ENCODE measurements around the gene ZBTB38. TPM values are rescaled to one million over a fixed set of nuclear protein-coding genes. Genes with fewer than 3 reads are reported as not detected.
A peak's percentile ranks its signal among the peaks of the same experiment; 100 is the strongest.

ZBTB38 gene
- total and polyA plus RNA-seq, 2 donors (not counting 3 experiments of a cell fraction or from before 2014, with no cell fraction given): 31.1 to 85.2 TPM

DNA sequence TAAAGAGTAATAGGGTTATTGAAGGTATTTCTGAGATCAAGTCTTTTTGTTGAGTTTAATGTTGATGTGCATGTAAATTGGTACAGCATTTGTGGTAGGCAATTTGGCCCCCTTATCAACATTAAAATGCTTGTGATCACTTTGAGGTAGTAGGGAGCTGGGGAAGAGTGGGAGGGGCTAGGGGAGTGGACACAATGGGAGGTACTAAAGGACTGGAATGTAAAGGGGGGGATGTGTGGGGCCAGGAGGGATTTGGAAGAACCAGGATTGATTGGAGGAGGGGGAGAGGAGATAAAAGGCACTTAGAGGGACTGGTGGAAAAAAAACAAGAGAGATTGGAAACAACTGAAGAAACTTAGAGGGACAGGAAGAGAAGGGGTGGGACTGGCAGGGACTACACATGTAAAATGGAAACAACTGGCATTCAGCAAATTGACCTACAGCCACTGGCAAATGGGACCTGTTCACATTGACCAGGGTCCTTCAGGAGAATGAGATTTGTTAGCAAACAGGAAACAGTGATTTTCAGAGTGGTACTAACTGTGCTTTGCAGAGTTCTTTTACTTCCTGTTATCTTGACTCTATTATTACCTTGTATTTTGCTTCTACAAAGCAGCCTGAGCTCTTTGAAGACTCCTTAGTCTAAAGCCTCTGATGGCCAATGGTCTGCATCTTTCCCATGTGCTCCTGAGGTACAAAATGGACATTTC is 47.8 kb upstream of the ZBTB38 start:
- H3K9ac ChIP-seq (replicated peaks; ENCODE audit: extremely low read depth, insufficient read depth, low read length): no peak overlapping the region
- no peaks in the 10 kb centered on the region for H3K79me2 ChIP-seq (ENCODE audit: control insufficient read depth, insufficient read depth, low read length)
- H3K9me3 ChIP-seq (replicated peaks; ENCODE audit: control insufficient read depth, insufficient read depth, low read length): no peaks in the 10 kb centered on the region
- ChIA-PET POLR2A (no interaction called here), CTCF (interaction anchor here (1.4 to 1.6 kb wide), 3 partner anchors 11 to 121 kb away, joined by 4 to 6 read pairs (median 4); no protein-coding TSS in a partner anchor)
- H4K20me1 ChIP-seq (replicated peaks; ENCODE audit: control insufficient read depth, extremely low read depth, insufficient read depth, low read length): no peaks in the 10 kb centered on the region
- peak overlapping the region; percentile 39 for H3K4me2 ChIP-seq (ENCODE audit: insufficient read depth, low read length)
- H3K27ac ChIP-seq (ENCODE audit: insufficient read depth, low read depth, low read length): no peak overlapping the region
- H3K36me3 ChIP-seq (ENCODE audit: control insufficient read depth in 2 of 2, extremely low read depth in 1 of 2, insufficient read depth in 2 of 2, low read length in 2 of 2): no peaks in the 10 kb centered on the region
- DNase-seq (ENCODE audit: low read depth, low spot score): peak; percentile 38
- intact Hi-C loops (cut with micrococcal nuclease) (no loop called here), dilution Hi-C loops (cut with MboI; ENCODE audit: extremely low pct_ligation_motif_present, low sequenced_read_pairs) (no loop called here)
- no peaks in the 10 kb centered on the region for H3K9me1 ChIP-seq (replicated peaks; ENCODE audit: control insufficient read depth, extremely low read depth, insufficient read depth, low read length)
- no peak for TF ChIP-seq EZH2 (IDR thresholded peaks at IDR 0.05; ENCODE audit: borderline replicate concordance, low read depth, low read length, severe bottlenecking)
- TF ChIP-seq, protein P1, sequence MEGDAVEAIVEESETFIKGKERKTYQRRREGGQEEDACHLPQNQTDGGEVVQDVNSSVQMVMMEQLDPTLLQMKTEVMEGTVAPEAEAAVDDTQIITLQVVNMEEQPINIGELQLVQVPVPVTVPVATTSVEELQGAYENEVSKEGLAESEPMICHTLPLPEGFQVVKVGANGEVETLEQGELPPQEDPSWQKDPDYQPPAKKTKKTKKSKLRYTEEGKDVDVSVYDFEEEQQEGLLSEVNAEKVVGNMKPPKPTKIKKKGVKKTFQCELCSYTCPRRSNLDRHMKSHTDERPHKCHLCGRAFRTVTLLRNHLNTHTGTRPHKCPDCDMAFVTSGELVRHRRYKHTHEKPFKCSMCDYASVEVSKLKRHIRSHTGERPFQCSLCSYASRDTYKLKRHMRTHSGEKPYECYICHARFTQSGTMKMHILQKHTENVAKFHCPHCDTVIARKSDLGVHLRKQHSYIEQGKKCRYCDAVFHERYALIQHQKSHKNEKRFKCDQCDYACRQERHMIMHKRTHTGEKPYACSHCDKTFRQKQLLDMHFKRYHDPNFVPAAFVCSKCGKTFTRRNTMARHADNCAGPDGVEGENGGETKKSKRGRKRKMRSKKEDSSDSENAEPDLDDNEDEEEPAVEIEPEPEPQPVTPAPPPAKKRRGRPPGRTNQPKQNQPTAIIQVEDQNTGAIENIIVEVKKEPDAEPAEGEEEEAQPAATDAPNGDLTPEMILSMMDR (IDR thresholded peaks at IDR 0.05; ENCODE audit: extremely low read depth in 1 of 2, insufficient read depth in 1 of 2, low read depth in 1 of 2, low read length in 2 of 2): no peak
- TF ChIP-seq POLR2AphosphoS5 (IDR thresholded peaks at IDR 0.05; ENCODE audit: insufficient read depth, low read depth, low read length): no peak
- H2AFZ ChIP-seq (ENCODE audit: low read depth, low read length): peak overlapping the region; percentile 18
- BruUV-seq (replicated peaks): no TSS peak
- H3K27me3 ChIP-seq (ENCODE audit: control insufficient read depth in 2 of 2, insufficient read depth in 2 of 2, low read length in 2 of 2): no peaks in the 10 kb centered on the region
- peak; percentile 73 for FAIRE-seq
- H3K4me1 ChIP-seq (ENCODE audit: control insufficient read depth, extremely low read depth, insufficient read depth, low read length): peaks cover 13% of the 10 kb centered on the region
- no peak overlapping the region for H3K4me3 ChIP-seq (replicated peaks in 1 of 3; ENCODE audit: insufficient read depth in 1 of 3, low read depth in 1 of 3, low read length in 3 of 3)

DNA sequence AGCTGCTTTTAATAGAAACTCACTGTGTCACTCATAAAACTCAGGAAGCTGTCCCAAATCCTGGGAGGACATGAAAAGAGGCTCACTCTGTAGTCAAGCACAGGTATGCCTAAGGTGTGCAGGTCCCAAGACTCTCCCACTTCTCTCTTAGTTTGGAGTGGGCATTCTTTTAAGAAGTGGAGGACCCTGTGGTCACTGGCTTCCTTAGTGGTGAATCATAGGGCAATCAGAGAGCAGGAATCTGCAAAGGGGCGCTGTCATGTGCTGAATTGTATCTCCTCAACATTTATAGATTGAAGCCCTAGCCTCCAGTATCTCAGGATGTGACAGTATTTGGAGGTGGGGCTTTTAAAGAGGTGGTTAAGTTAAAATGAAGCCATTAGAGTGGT is 47.2 kb upstream of the ZBTB38 start:
- no peaks in the 10 kb centered on the region for H3K9me3 ChIP-seq (replicated peaks; ENCODE audit: control insufficient read depth, insufficient read depth, low read length)
- POLR2A ChIA-PET: no interaction called here
- no peak overlapping the region for H3K4me3 ChIP-seq (replicated peaks in 1 of 3; ENCODE audit: insufficient read depth in 1 of 3, low read depth in 1 of 3, low read length in 3 of 3)
- DNase-seq (ENCODE audit: low read depth, low spot score) (no peak), FAIRE-seq (no peak)
- no peak for TF ChIP-seq POLR2AphosphoS5 (IDR thresholded peaks at IDR 0.05; ENCODE audit: insufficient read depth, low read depth, low read length)
- TF ChIP-seq FOS (IDR thresholded peaks at IDR 0.05; ENCODE audit: borderline replicate concordance, insufficient read depth, low read length): peak; percentile 79
- no TSS peak for BruUV-seq (replicated peaks)
- H3K36me3 ChIP-seq (ENCODE audit: control insufficient read depth in 2 of 2, extremely low read depth in 1 of 2, insufficient read depth in 2 of 2, low read length in 2 of 2): no peaks in the 10 kb centered on the region
- H3K27me3 ChIP-seq (ENCODE audit: control insufficient read depth in 2 of 2, insufficient read depth in 2 of 2, low read length in 2 of 2): no peaks in the 10 kb centered on the region
- H3K4me1 ChIP-seq (ENCODE audit: control insufficient read depth, extremely low read depth, insufficient read depth, low read length): peaks cover 14% of the 10 kb centered on the region
- dilution Hi-C loops (cut with MboI; ENCODE audit: extremely low pct_ligation_motif_present, low sequenced_read_pairs) (no loop called here), intact Hi-C loops (cut with micrococcal nuclease) (no loop called here)
- H2AFZ ChIP-seq (ENCODE audit: low read depth, low read length): peak overlapping the region; percentile 18
- CTCF ChIA-PET: interaction anchor here (1.4 to 1.6 kb wide), 2 partner anchors 13 to 121 kb away, joined by 4 read pairs; no protein-coding TSS in a partner anchor
- H3K79me2 ChIP-seq (ENCODE audit: control insufficient read depth, insufficient read depth, low read length): no peaks in the 10 kb centered on the region
- no peak overlapping the region for H3K27ac ChIP-seq (ENCODE audit: insufficient read depth, low read depth, low read length)
- H3K9me1 ChIP-seq (replicated peaks; ENCODE audit: control insufficient read depth, extremely low read depth, insufficient read depth, low read length): no peaks in the 10 kb centered on the region
- H3K9ac ChIP-seq (replicated peaks; ENCODE audit: extremely low read depth, insufficient read depth, low read length): no peak overlapping the region
- H3K4me2 ChIP-seq (ENCODE audit: insufficient read depth, low read length): peak overlapping the region; percentile 39
- no peaks in the 10 kb centered on the region for H4K20me1 ChIP-seq (replicated peaks; ENCODE audit: control insufficient read depth, extremely low read depth, insufficient read depth, low read length)

All from endothelial cell of umbilical vein (primary cell).